NCI-H128 (cell line): Measurements from ENCODE around the gene PTPN13.
"Not testable (repeated sequence)": the region's sequence is repeated elsewhere in the genome, so short reads cannot be mapped to it uniquely, and the experiment has no call there.

Source experiments
- DNase-seq: peaks from one replicate; lab custom pipeline; 2025; ENCODE audit not compliant: unreplicated experiment; lab: John Stamatoyannopoulos, UW

Gene PTPN13

GRCh38 chr4:86688026-86688425 lies 93.9 kb downstream of the PTPN13 start:
- no peak for DNase-seq

- no peak for DNase-seq
These were observed 110.5 kb downstream of the PTPN13 start for GRCh38 chr4:86704601-86705000.

- no peak for DNase-seq
These were observed 112.9 kb downstream of the PTPN13 start for GRCh38 chr4:86706923-86707597.

- no peak for DNase-seq
These were observed 123.5 kb downstream of the PTPN13 start for GRCh38 chr4:86717651-86718050.

GRCh38 chr4:86718152-86718551 lies 124.0 kb downstream of the PTPN13 start:
- DNase-seq: no peak

- not testable (repeated sequence) for DNase-seq
These were observed 125.0 kb downstream of the PTPN13 start for GRCh38 chr4:86719149-86719548.

- DNase-seq: no peak
These were observed 126.5 kb downstream of the PTPN13 start for GRCh38 chr4:86720508-86721068.

GRCh38 chr4:86721412-86721811 lies 127.3 kb downstream of the PTPN13 start:
- no peak for DNase-seq

- no peak for DNase-seq
These were observed 136.2 kb downstream of the PTPN13 start for GRCh38 chr4:86730310-86730709.

GRCh38 chr4:86737244-86737643 lies 143.1 kb downstream of the PTPN13 start:
- no peak for DNase-seq

GRCh38 chr4:86741846-86742245 lies 147.7 kb downstream of the PTPN13 start:
- no peak for DNase-seq

- no peak for DNase-seq
These were observed 150.5 kb downstream of the PTPN13 start for GRCh38 chr4:86744570-86744969.

GRCh38 chr4:86749121-86749520 lies 155.0 kb downstream of the PTPN13 start:
- DNase-seq: no peak

- DNase-seq: no peak
These were observed 161.3 kb downstream of the PTPN13 start for GRCh38 chr4:86755388-86755787.

- DNase-seq: no peak
These were observed 163.4 kb downstream of the PTPN13 start for GRCh38 chr4:86757468-86757867.

GRCh38 chr4:86759298-86759697 lies 165.2 kb downstream of the PTPN13 start:
- DNase-seq: no peak

- no peak for DNase-seq
These were observed 168.5 kb downstream of the PTPN13 start for GRCh38 chr4:86762649-86763048.

- DNase-seq: no peak
These were observed 175.7 kb downstream of the PTPN13 start for GRCh38 chr4:86769794-86770193.

GRCh38 chr4:86771141-86771540 lies 177.0 kb downstream of the PTPN13 start:
- DNase-seq: no peak

- DNase-seq: no peak
These were observed 180.9 kb downstream of the PTPN13 start for GRCh38 chr4:86775061-86775460.

- DNase-seq: no peak
These were observed 184.1 kb downstream of the PTPN13 start for GRCh38 chr4:86778175-86778574.

- no peak for DNase-seq
These were observed 194.7 kb downstream of the PTPN13 start for GRCh38 chr4:86788826-86789225.

GRCh38 chr4:86791126-86791525 lies 197.0 kb downstream of the PTPN13 start:
- DNase-seq: no peak
